ENCODE measurements around the gene AUTS2.

AUTS2 gene

GRCh38 chr7:69600710-69601519 lies 2.6 kb downstream of the AUTS2 start:
- DNase-seq, result no peak

- no peak for DNase-seq
Measured at GRCh38 chr7:69602522-69602921, 4.2 kb downstream of the AUTS2 start.

- no peak for DNase-seq
Measured at GRCh38 chr7:69603351-69603750, 5.1 kb downstream of the AUTS2 start.

DNA sequence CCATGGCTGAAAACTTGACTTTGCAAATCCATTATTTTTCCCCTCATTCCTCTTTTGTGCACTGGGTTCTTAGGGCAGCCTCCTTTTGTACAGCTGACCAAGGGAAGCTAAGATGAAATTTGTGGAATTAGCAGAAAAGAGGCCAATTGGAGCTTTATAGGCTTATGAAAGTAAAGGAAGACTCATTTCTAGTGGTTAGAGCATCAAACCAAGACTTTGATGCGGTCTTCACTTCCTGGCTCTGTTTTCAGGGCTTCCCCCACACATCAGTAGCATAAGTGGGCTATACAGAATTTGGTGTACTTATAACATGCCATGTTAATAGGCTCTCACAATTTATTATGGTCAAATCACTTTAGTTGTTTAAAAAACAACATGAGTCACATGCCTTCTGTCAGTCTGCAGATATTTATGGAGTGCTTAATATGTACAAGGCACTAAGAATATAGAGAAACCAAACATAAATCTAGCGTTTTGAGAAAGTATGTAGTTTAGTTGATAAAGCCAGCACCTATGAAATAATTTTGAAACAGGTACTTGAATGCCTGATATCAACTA lies 5.7 kb downstream of the AUTS2 start:
- DNase-seq, result no peak

- no peak for DNase-seq
Measured at GRCh38 chr7:69605070-69605469, 6.8 kb downstream of the AUTS2 start.

- DNase-seq, result no peak
Measured at GRCh38 chr7:69605546-69605945, 7.3 kb downstream of the AUTS2 start.

- no peak for DNase-seq
Measured at GRCh38 chr7:69608049-69608448, 9.8 kb downstream of the AUTS2 start.

- DNase-seq, result no peak
Measured at GRCh38 chr7:69608878-69609277, 10.6 kb downstream of the AUTS2 start.

DNA sequence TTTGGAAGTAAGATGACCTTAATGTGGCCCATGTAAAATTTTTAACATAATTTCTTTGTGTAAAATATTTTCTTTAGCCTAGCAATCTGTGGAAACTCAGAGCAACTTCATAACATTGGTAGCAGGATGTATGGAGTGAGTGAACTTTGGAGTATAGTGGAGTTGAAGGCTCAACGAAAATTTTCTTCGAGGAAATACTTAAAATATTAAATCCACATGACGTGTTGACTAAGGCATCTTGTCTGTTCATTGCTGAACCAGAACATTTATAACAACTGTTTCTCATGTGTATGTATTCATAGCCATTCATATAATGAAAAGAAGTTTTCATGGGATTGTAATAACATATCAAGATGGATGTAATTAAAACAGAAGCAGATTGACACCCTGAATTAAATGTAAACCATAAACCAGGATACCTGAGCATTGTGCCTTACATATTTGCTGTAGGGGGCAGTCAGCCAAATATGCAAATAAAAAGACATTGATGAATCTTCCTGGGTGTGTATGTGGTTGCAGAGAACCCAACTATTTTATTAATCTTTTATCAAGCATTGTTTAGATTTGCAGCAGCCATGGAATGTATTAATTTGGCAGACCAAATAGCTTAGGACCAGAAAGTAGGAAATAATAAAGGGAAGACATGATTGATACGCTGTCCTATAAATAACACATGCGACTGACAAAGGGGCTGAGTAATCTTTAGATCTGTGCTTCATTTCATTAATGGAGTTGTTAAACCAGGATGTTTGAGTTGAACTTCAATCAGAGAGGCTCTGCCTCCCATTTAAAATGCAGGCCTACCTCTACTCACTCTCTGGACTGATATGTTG lies 11.5 kb downstream of the AUTS2 start:
- DNase-seq, result no peak

- no peak for DNase-seq
Measured at GRCh38 chr7:69610374-69611084, 12.3 kb downstream of the AUTS2 start.

DNA sequence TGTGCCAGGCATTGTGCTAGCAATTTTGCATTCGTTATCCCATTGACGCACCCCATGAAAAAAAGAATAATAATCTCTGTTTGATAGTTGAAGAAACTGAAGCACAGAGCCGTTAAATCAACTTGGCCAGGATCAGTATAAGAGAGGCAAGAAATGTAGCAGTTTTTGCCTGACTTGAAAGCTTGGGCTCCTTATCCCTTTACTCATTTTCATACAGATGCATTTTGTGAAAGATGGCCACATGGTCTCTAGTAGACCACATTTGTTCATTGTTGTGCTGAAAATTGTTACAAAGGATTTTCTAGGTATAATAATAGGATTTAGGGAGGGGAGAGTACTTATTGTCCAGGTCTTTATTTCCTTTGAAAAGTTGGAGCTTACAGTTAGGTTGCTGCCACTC lies 14.7 kb downstream of the AUTS2 start:
- DNase-seq, result no peak

GRCh38 chr7:69613846-69614245 lies 15.6 kb downstream of the AUTS2 start:
- DNase-seq, result no peak

DNA sequence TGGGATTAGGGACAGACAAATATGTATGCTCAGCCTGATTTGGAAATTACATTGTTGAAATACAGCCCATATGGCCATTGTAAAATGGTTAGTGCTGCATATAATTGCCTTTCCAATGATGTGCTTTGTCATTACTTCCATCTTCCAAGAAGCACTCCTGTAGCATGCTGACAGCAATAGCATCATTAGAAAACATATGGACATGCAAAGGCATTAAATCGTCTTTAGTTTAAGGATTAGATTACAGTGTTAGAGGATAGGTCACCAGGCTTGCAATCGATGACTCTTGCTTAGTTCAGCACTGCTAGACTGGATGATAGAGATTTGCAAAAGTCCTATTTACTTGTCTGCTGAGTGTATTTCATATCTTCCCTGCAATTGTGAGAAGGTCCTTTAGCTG lies 17.4 kb downstream of the AUTS2 start:
- DNase-seq, result no peak

DNA sequence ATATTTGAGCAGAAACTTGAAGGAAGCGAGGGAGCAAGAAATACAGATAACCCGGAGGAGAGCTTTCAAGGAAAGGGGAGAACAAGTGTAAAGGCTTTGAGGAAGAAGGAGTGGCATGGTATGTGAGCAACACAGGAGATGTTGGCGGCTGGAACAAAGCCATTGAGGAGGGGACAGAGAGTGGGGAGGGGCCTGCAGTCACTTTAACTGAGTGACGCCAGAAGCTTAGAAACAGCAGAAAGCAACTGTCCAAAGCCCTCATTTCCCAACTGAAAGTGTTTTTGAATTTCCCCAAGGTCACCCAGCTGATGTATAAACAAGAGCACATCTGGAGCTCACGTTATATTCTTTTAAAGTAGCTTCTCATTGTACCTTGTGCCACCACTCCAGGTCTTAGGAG lies 19.1 kb downstream of the AUTS2 start:
- no peak for DNase-seq

GRCh38 chr7:69619054-69619453 lies 20.8 kb downstream of the AUTS2 start:
- no peak for DNase-seq

DNA sequence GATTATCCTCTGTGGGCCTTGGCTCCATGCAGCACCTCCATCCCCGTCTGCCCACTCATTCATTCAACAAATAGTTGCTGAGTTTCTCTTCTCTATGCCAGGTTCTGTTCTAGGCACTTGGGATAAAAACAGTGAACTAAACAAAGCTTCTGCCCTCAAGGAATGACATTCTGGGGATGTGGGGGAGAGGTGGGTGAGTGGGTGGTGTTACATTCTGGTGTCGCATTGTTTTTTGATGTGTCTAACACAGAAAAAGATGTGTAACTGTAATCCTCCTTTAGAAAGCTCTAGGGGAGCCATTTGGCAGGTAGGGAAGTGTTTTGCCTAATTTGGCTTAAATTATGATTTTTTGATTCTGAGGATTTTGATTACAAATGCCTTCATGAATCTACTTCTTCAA lies 21.4 kb downstream of the AUTS2 start:
- no peak for DNase-seq

DNA sequence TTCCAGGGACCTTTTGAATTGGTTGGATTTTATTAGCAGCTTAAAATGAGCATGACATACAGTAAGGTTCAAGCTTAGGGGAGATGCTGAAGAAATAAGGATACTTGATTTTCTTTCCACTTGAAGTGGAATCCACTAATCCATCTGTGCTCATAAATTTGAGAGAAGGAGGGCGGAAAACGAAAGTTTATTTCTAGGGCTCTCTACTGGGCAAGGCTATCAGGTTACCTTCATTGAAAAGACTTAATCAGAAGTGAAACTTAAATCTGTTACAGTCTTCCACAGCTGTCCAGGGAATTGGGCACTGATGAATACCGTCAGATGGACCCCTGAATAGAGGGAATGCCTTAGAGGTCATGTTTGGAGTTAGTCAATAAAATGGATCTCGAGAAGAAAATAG lies 21.8 kb downstream of the AUTS2 start:
- no peak for DNase-seq

GRCh38 chr7:69620650-69621049 lies 22.4 kb downstream of the AUTS2 start:
- no peak for DNase-seq

- no peak for DNase-seq
Measured at GRCh38 chr7:69622014-69622835, 23.9 kb downstream of the AUTS2 start.

- no peak for DNase-seq
Measured at GRCh38 chr7:69622960-69623359, 24.7 kb downstream of the AUTS2 start.

GRCh38 chr7:69624435-69625230 lies 26.4 kb downstream of the AUTS2 start:
- DNase-seq, result no peak

DNA sequence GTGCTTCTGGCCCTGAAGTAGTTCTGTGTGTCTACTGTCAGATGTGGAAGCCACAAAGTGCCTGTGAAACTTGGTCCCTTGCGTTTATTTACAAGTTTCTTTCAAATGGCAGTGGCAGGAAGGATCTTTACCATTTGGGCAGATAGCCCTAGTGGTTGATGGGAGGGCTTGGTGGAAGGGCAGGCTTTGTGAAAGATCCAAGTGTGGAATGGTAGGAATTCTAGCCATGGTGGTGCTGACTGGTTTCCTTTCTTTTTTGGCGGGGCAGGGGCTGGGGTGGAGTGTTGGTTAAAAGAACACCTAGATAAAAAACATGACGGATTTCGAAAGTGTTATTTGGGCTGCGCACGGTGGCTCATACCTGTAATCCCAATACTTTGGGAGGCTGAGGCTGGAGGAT lies 27.0 kb downstream of the AUTS2 start:
- DNase-seq, result no peak

Data from stimulated activated CD4-positive, alpha-beta T cell treated with anti-CD3 and anti-CD28 coated beads, Interleukin-4, amount 100 ng/mL, for 1 hour (primary cell).